Loucy (cell line): ENCODE data around the gene PRKCE.
"Not testable (repeated sequence)": the region's sequence is repeated elsewhere in the genome, so short reads cannot be mapped to it uniquely, and the experiment has no call there.

Experiments used
- H2AFZ ChIP-seq: fragments of 200-600 bp; sonication (generic); 2 replicates; pipeline ENCODE4 v1.6.0; 2016; ENCODE audit warnings: antibody characterized with exemption, mild to moderate bottlenecking, low read length, moderate library complexity
- H3F3A ChIP-seq: fragments of 200-600 bp; 2 replicates; pipeline ENCODE4 v1.6.0; 2016; ENCODE audit warnings: antibody characterized with exemption, low read depth, mild to moderate bottlenecking
- H3K27me3 ChIP-seq: fragments of 200-600 bp; sonication (generic); 2 replicates; pipeline ENCODE4 v1.6.1; 2014; ENCODE audit warnings: low read length, mild to moderate bottlenecking; ENCODE audit not compliant: insufficient read depth, poor library complexity, severe bottlenecking
- H3K36me3 ChIP-seq: fragments of 200-600 bp; sonication (generic); 2 replicates; pipeline ENCODE4 v1.6.1; 2016; ENCODE audit warnings: low read length; ENCODE audit not compliant: insufficient read depth
- H3K4me1 ChIP-seq: fragments of 200-600 bp; sonication (generic); 2 replicates; pipeline ENCODE4 v1.5.1; 2014; ENCODE audit warnings: low read length, mild to moderate bottlenecking; ENCODE audit not compliant: insufficient read depth, poor library complexity, severe bottlenecking
- H3K4me2 ChIP-seq: fragments of 200-600 bp; sonication (generic); 2 replicates; pipeline ENCODE4 v1.6.0; 2014; ENCODE audit warnings: antibody characterized with exemption, low read length, low read depth, mild to moderate bottlenecking; ENCODE audit not compliant: poor library complexity, severe bottlenecking
- H3K4me3 ChIP-seq: fragments of 200-600 bp; sonication (generic); 2 replicates; pipeline ENCODE4 v1.5.1; 2014; ENCODE audit warnings: low read length, mild to moderate bottlenecking, mixed read lengths; ENCODE audit not compliant: poor library complexity, severe bottlenecking
- H3K79me2 ChIP-seq: fragments of 200-600 bp; sonication (generic); 2 replicates; pipeline ENCODE4 v1.6.1; 2014; ENCODE audit warnings: low read length; ENCODE audit not compliant: insufficient read depth
- H3K9ac ChIP-seq: fragments of 200-600 bp; sonication (generic); 2 replicates; pipeline ENCODE4 v1.6.0; 2014; ENCODE audit warnings: mild to moderate bottlenecking, low read depth, low read length, moderate library complexity; ENCODE audit not compliant: poor library complexity, severe bottlenecking
- H3K9me2 ChIP-seq: fragments of 200-600 bp; sonication (generic); replicated peaks from 2 replicates; pipeline ENCODE4 v1.6.1; 2016; ENCODE audit warnings: low read depth, low read length, mixed read lengths
- H3K9me3 ChIP-seq: fragments of 200-600 bp; sonication (generic); 2 replicates; pipeline ENCODE4 v1.6.1; 2014; ENCODE audit warnings: mild to moderate bottlenecking, antibody characterized with exemption, low read length, low read depth; ENCODE audit not compliant: insufficient read depth
- H4K20me1 ChIP-seq: fragments of 200-600 bp; sonication (generic); 2 replicates; pipeline ENCODE4 v1.6.0; 2014; ENCODE audit warnings: antibody characterized with exemption, low read length, mild to moderate bottlenecking; ENCODE audit not compliant: insufficient read depth, poor library complexity, severe bottlenecking
- EZH2phosphoT487 ChIP-seq: fragments of 200-600 bp; IDR thresholded peaks from 2 replicates; pipeline ENCODE4 v1.6.1; 2018; ENCODE audit warnings: antibody characterized with exemption, mild to moderate bottlenecking, moderate library complexity, borderline replicate concordance
- TF ChIP-seq, protein P1 (sequence below): fragments of 200-600 bp; sonication (generic); conservative IDR thresholded peaks from 2 replicates; pipeline ENCODE4 v1.5.1; 2014; ENCODE audit warnings: mild to moderate bottlenecking, antibody characterized with exemption, low read length

Gene PRKCE

GRCh38 chr2:46202987-46203386 is 551.5 kb downstream of the PRKCE start:
- no peaks in the 10 kb centered on the region; the same call in 1 of the 2 replicates for H3F3A ChIP-seq
- no peak for TF ChIP-seq EZH2phosphoT487
- TF ChIP-seq, protein P1, sequence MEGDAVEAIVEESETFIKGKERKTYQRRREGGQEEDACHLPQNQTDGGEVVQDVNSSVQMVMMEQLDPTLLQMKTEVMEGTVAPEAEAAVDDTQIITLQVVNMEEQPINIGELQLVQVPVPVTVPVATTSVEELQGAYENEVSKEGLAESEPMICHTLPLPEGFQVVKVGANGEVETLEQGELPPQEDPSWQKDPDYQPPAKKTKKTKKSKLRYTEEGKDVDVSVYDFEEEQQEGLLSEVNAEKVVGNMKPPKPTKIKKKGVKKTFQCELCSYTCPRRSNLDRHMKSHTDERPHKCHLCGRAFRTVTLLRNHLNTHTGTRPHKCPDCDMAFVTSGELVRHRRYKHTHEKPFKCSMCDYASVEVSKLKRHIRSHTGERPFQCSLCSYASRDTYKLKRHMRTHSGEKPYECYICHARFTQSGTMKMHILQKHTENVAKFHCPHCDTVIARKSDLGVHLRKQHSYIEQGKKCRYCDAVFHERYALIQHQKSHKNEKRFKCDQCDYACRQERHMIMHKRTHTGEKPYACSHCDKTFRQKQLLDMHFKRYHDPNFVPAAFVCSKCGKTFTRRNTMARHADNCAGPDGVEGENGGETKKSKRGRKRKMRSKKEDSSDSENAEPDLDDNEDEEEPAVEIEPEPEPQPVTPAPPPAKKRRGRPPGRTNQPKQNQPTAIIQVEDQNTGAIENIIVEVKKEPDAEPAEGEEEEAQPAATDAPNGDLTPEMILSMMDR: no peak

GRCh38 chr2:46203636-46204035 is 552.2 kb downstream of the PRKCE start:
- not testable (repeated sequence) for H3K4me3 ChIP-seq, H3K79me2 ChIP-seq, H3K9me3 ChIP-seq, H3K4me2 ChIP-seq, H3K9ac ChIP-seq, H2AFZ ChIP-seq, H3F3A ChIP-seq, H3K9me2 ChIP-seq, H3K36me3 ChIP-seq, H3K27me3 ChIP-seq, H4K20me1 ChIP-seq
- peaks cover 25% of the 10 kb centered on the region for H3K4me1 ChIP-seq

More at GRCh38 chr2:46202987-46203386, 551.5 kb downstream of the PRKCE start:
- no peaks in the 10 kb centered on the region for H3K27me3 ChIP-seq
- no peaks in the 10 kb centered on the region for H3K36me3 ChIP-seq
- H3K4me1 ChIP-seq: peaks cover 25% of the 10 kb centered on the region
- H3K9me3 ChIP-seq: no peaks in the 10 kb centered on the region
- no peaks in the 10 kb centered on the region for H3K79me2 ChIP-seq
- no peak overlapping the region for H3K4me2 ChIP-seq
- H3K9me2 ChIP-seq: no peaks in the 10 kb centered on the region
- H3K4me3 ChIP-seq: no peak overlapping the region
- no peaks in the 10 kb centered on the region for H4K20me1 ChIP-seq
- no peak overlapping the region for H3K9ac ChIP-seq
- H2AFZ ChIP-seq: no peak overlapping the region

DNA sequence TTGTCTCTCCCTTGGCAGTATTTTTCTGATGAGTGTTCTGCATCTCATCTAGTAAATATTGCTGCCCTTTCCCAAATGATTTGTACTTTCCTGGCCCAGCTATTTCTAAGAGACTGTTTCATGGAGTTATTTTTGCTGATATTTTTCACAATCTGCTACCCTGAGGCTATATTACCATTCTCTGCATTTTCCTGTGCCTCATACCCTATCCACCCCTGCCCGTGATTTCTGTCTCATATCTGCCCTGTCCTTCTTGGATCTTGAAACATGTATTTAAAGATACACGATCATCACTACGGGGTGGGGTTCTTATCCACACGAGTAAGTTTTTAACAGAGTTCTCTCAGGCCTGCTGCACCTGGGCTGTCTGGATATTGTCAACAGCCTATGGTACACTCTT is 556.1 kb downstream of the PRKCE start:
- Histone ChIP-seq H3K4me2 (no peak overlapping the region), H2AFZ (no peak overlapping the region), H3K27me3 (no peaks in the 10 kb centered on the region), H3K9me2 (no peaks in the 10 kb centered on the region), H3K4me1 (peaks cover 7% of the 10 kb centered on the region), H3K4me3 (no peak overlapping the region), H3K36me3 (no peaks in the 10 kb centered on the region), H4K20me1 (no peaks in the 10 kb centered on the region), H3K9me3 (peaks cover 11% of the 10 kb centered on the region; the same call in 1 of the 2 replicates), H3K79me2 (no peaks in the 10 kb centered on the region), H3K9ac (no peak overlapping the region), H3F3A (no peaks in the 10 kb centered on the region; the same call in 1 of the 2 replicates)
- no peak for TF ChIP-seq EZH2phosphoT487
- TF ChIP-seq, protein P1: no peak

DNA sequence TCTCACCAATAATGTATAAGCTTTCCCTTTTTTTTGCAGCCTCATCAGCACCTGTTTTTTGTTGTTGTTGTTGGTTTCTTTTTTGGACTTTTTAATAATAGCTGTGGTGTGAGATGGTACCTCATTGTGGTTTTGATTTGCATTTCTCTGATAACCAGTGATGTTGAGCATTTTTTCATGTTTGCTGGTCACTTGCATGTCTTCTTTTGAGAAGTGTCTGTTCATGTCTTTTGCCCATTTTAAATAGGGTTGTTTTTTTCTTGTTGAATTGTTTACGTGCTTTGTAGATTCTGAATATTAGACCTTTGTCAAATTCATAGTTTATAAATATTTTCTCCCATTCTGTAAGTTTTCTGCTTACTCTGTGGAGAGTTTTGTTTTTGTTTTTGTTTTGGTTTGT is 557.3 kb downstream of the PRKCE start:
- Histone ChIP-seq H3K4me2 (no peak overlapping the region), H3K36me3 (no peaks in the 10 kb centered on the region), H3K4me3 (no peak overlapping the region), H3F3A (no peaks in the 10 kb centered on the region; the same call in 1 of the 2 replicates), H3K9me2 (no peaks in the 10 kb centered on the region), H3K9me3 (peaks cover 11% of the 10 kb centered on the region; the same call in 1 of the 2 replicates), H3K27me3 (no peaks in the 10 kb centered on the region), H4K20me1 (no peaks in the 10 kb centered on the region), H2AFZ (no peak overlapping the region), H3K4me1 (no peaks in the 10 kb centered on the region), H3K9ac (no peak overlapping the region), H3K79me2 (no peaks in the 10 kb centered on the region)
- TF ChIP-seq, protein P1: no peak
- no peak for TF ChIP-seq EZH2phosphoT487
